Measurements from ENCODE around the gene CCP110. TPM values are rescaled to one million over a fixed set of nuclear protein-coding genes. Genes with fewer than 3 reads are reported as not detected.

CCP110 gene
- total and polyA plus RNA-seq, 2 donors (not counting 1 experiment from before 2014, with no cell fraction given): 4.9 to 23.6 TPM

- Histone ChIP-seq H4K20me1 (ENCODE audit: control insufficient read depth, insufficient read depth, low read length, poor library complexity, severe bottlenecking) (no peaks in the 10 kb centered on the region), H2AFZ (ENCODE audit: insufficient read depth, low read depth, low read length, poor library complexity, severe bottlenecking) (no peak overlapping the region), H3K4me1 (ENCODE audit: control insufficient read depth in 2 of 2, insufficient read depth in 2 of 2, low read length in 2 of 2) (peaks cover 3% of the 10 kb centered on the region in 2 donors), H3K4me3 (ENCODE audit: control extremely low read depth in 1 of 5, extremely low read depth in 1 of 5, insufficient read depth in 1 of 5, low read depth in 2 of 5, low read length in 4 of 5) (no peak overlapping the region), H3K4me2 (replicated peaks; ENCODE audit: low read depth, low read length, poor library complexity, severe bottlenecking) (no peak overlapping the region), H3K27me3 (replicated peaks in 1 of 4; ENCODE audit: control extremely low read depth in 1 of 4, control insufficient read depth in 3 of 4, insufficient read depth in 4 of 4, low read length in 3 of 4) (no peaks in the 10 kb centered on the region), H3K9me3 (ENCODE audit: control extremely low read depth in 1 of 3, control insufficient read depth in 2 of 3, insufficient read depth in 1 of 3, low read length in 2 of 3) (no peaks in the 10 kb centered on the region), H3K27ac (ENCODE audit: low read length in 2 of 2) (no peak overlapping the region), H3K9ac (ENCODE audit: low read length) (no peak overlapping the region), H3K36me3 (replicated peaks in 1 of 2; ENCODE audit: control extremely low read depth in 1 of 2, control insufficient read depth in 1 of 2, extremely low read depth in 1 of 2, insufficient read depth in 2 of 2, low read length in 1 of 2) (peaks cover 1 to 32% of the 10 kb centered on the region in 2 experiments), H3K79me2 (ENCODE audit: control insufficient read depth, insufficient read depth, low read length) (no peaks in the 10 kb centered on the region)
- intact Hi-C loops (cut with micrococcal nuclease): no loop called here
- ATAC-seq (ENCODE audit: low read depth) (no peak), DNase-seq (no peak)
- H3K4me1 Mint-ChIP-seq: peaks cover 4% of the 10 kb centered on the region
- H3K27ac Mint-ChIP-seq: no peak overlapping the region
- no peak for TF ChIP-seq EZH2 (IDR thresholded peaks at IDR 0.05; ENCODE audit: borderline replicate concordance, insufficient read depth, low read depth, low read length, poor library complexity, severe bottlenecking)
- no peak for TF ChIP-seq CTCF (IDR thresholded peaks at IDR 0.05)
- 100% methylated on average over 2 of the region's 5 CpGs for WGBS (ENCODE audit: insufficient coverage)
- CTCF ChIA-PET: no interaction called here
- H3K4me3 Mint-ChIP-seq: no peak overlapping the region
- no peaks in the 10 kb centered on the region for H3K27me3 Mint-ChIP-seq
- POLR2A ChIA-PET: no interaction called here
- no peaks in the 10 kb centered on the region for H3K9me3 Mint-ChIP-seq (ENCODE audit: insufficient read depth)
These were observed 24.7 kb upstream of the CCP110 start for GRCh38 chr16:19499006-19499405.

- Mint-ChIP-seq H3K27me3 (no peaks in the 10 kb centered on the region), H3K4me3 (no peak overlapping the region), H3K4me1 (no peaks in the 10 kb centered on the region), H3K9me3 (ENCODE audit: insufficient read depth) (no peaks in the 10 kb centered on the region), H3K27ac (no peak overlapping the region)
- Histone ChIP-seq H2AFZ (ENCODE audit: insufficient read depth, low read depth, low read length, poor library complexity, severe bottlenecking) (no peak overlapping the region), H3K36me3 (replicated peaks in 1 of 2; ENCODE audit: control extremely low read depth in 1 of 2, control insufficient read depth in 1 of 2, extremely low read depth in 1 of 2, insufficient read depth in 2 of 2, low read length in 1 of 2) (peaks cover 2 to 36% of the 10 kb centered on the region in 2 experiments), H3K9me3 (ENCODE audit: control extremely low read depth in 1 of 3, control insufficient read depth in 2 of 3, insufficient read depth in 1 of 3, low read length in 2 of 3) (no peaks in the 10 kb centered on the region), H3K9ac (ENCODE audit: low read length) (no peak overlapping the region), H3K4me1 (ENCODE audit: control insufficient read depth in 2 of 2, insufficient read depth in 2 of 2, low read length in 2 of 2) (no peaks in the 10 kb centered on the region), H3K27ac (ENCODE audit: low read length in 2 of 2) (no peak overlapping the region), H3K79me2 (ENCODE audit: control insufficient read depth, insufficient read depth, low read length) (no peaks in the 10 kb centered on the region), H3K27me3 (replicated peaks in 1 of 4; ENCODE audit: control extremely low read depth in 1 of 4, control insufficient read depth in 3 of 4, insufficient read depth in 4 of 4, low read length in 3 of 4) (no peaks in the 10 kb centered on the region), H4K20me1 (ENCODE audit: control insufficient read depth, insufficient read depth, low read length, poor library complexity, severe bottlenecking) (no peaks in the 10 kb centered on the region), H3K4me2 (replicated peaks; ENCODE audit: low read depth, low read length, poor library complexity, severe bottlenecking) (no peak overlapping the region), H3K4me3 (ENCODE audit: control extremely low read depth in 1 of 5, extremely low read depth in 1 of 5, insufficient read depth in 1 of 5, low read depth in 2 of 5, low read length in 4 of 5) (no peak overlapping the region)
- ChIA-PET CTCF (no interaction called here), POLR2A (no interaction called here)
- no peak for TF ChIP-seq EZH2 (IDR thresholded peaks at IDR 0.05; ENCODE audit: borderline replicate concordance, insufficient read depth, low read depth, low read length, poor library complexity, severe bottlenecking)
- no peak for TF ChIP-seq CTCF (IDR thresholded peaks at IDR 0.05)
- DNase-seq (no peak), ATAC-seq (ENCODE audit: low read depth) (no peak)
- intact Hi-C loops (cut with micrococcal nuclease): no loop called here
- WGBS (ENCODE audit: insufficient coverage): no CpG with 5 or more reads among the region's 3 CpGs
These were observed 24.3 kb upstream of the CCP110 start for GRCh38 chr16:19499481-19499880.

Data from B cell (primary cell).